MM.1S (cell line): Measurements from ENCODE around the gene DDX1.

Experiments used
- DNase-seq: peaks from one replicate; pipeline ENCODE4 v3.0.0-alpha.2; 2015
- H2AFZ ChIP-seq: fragments of 300-600 bp; sonication (generic); 2 replicates; pipeline ENCODE4 v1.6.0; 2016; ENCODE audit warnings: antibody characterized with exemption, low read length
- H3F3A ChIP-seq: fragments of 300-600 bp; sonication (generic); 2 replicates; pipeline ENCODE4 v1.6.1; 2016; ENCODE audit warnings: mild to moderate bottlenecking, antibody characterized with exemption, low read length, moderate library complexity, mixed read lengths; ENCODE audit not compliant: insufficient read depth
- H3K27ac ChIP-seq: fragments of 300-600 bp; sonication (generic); 2 replicates; pipeline ENCODE4 v1.5.1; 2016; ENCODE audit warnings: mild to moderate bottlenecking, low read length
- H3K27me3 ChIP-seq: fragments of 300-600 bp; sonication (generic); replicated peaks from 2 replicates; pipeline ENCODE4 v1.6.0; 2016; ENCODE audit warnings: low read length; ENCODE audit not compliant: insufficient read depth
- H3K36me3 ChIP-seq: fragments of 300-600 bp; sonication (generic); replicated peaks from 2 replicates; pipeline ENCODE4 v1.6.1; 2016; ENCODE audit warnings: mild to moderate bottlenecking, low read length, mixed read lengths; ENCODE audit not compliant: insufficient read depth
- H3K4me1 ChIP-seq: fragments of 300-600 bp; sonication (generic); 2 replicates; pipeline ENCODE4 v1.6.1; 2016; ENCODE audit warnings: low read length, mixed read lengths
- H3K4me2 ChIP-seq: fragments of 300-600 bp; sonication (generic); 2 replicates; pipeline ENCODE4 v1.6.0; 2016; ENCODE audit warnings: low read depth, low read length
- H3K4me3 ChIP-seq: fragments of 300-600 bp; sonication (generic); 2 replicates; pipeline ENCODE4 v1.5.1; 2016; ENCODE audit warnings: low read length, mixed read lengths
- H3K79me2 ChIP-seq: fragments of 300-600 bp; sonication (generic); 2 replicates; pipeline ENCODE4 v1.6.1; 2016; ENCODE audit warnings: mixed run types, low read length, mixed read lengths
- H3K9ac ChIP-seq: fragments of 300-600 bp; sonication (generic); 2 replicates; pipeline ENCODE4 v1.6.1; 2016; ENCODE audit warnings: low read length, mixed read lengths
- H3K9me2 ChIP-seq: fragments of 300-600 bp; sonication (generic); replicated peaks from 2 replicates; pipeline ENCODE4 v1.6.1; 2016; ENCODE audit warnings: mild to moderate bottlenecking, low read length, mixed read lengths; ENCODE audit not compliant: insufficient read depth
- H3K9me3 ChIP-seq: fragments of 300-600 bp; sonication (generic); replicated peaks from 2 replicates; pipeline ENCODE4 v1.6.1; 2016; ENCODE audit warnings: mild to moderate bottlenecking, low read length, mixed read lengths; ENCODE audit not compliant: insufficient read depth
- H4K20me1 ChIP-seq: fragments of 300-600 bp; sonication (generic); 2 replicates; pipeline ENCODE4 v1.6.1; 2016; ENCODE audit warnings: mild to moderate bottlenecking, low read length, moderate library complexity, mixed read lengths; ENCODE audit not compliant: insufficient read depth
- CTCF ChIP-seq: fragments of 300-600 bp; sonication (generic); IDR thresholded peaks from 2 replicates; pipeline ENCODE4 v1.5.1; 2016; ENCODE audit warnings: antibody characterized with exemption, low read length, mixed read lengths
- EZH2 ChIP-seq: fragments of 300-600 bp; sonication (generic); optimal IDR thresholded peaks from 2 replicates; pipeline ENCODE3; 2017; ENCODE audit warnings: low read depth, mild to moderate bottlenecking, antibody characterized with exemption, low read length, mixed read lengths
- EZH2phosphoT487 ChIP-seq: fragments of 300-600 bp; sonication (generic); IDR thresholded peaks from 2 replicates; pipeline ENCODE4 v1.6.1; 2018; ENCODE audit warnings: antibody characterized with exemption, low read length

DDX1 gene

GRCh38 chr2:15599994-15600393 is 8.3 kb downstream of the DDX1 start:
- Histone ChIP-seq H3K4me3 (no peak overlapping the region), H3K79me2 (peaks cover 5% of the 10 kb centered on the region), H3K9me3 (no peaks in the 10 kb centered on the region), H3K27me3 (no peaks in the 10 kb centered on the region), H3K4me2 (no peak overlapping the region), H3F3A (no peaks in the 10 kb centered on the region), H3K9ac (no peak overlapping the region), H3K9me2 (no peaks in the 10 kb centered on the region), H4K20me1 (no peaks in the 10 kb centered on the region), H3K4me1 (no peaks in the 10 kb centered on the region), H3K36me3 (peaks cover 36% of the 10 kb centered on the region; the same call in 1 of the 2 replicates), H3K27ac (no peak overlapping the region), H2AFZ (no peak overlapping the region)
- no peak for TF ChIP-seq EZH2
- TF ChIP-seq CTCF: no peak
- TF ChIP-seq EZH2phosphoT487: no peak
- no peak for DNase-seq

GRCh38 chr2:15601681-15602080 is 10.0 kb downstream of the DDX1 start:
- no peak for DNase-seq
- no peaks in the 10 kb centered on the region for H3K79me2 ChIP-seq
- H3K4me2 ChIP-seq: no peak overlapping the region
- H3K9me2 ChIP-seq: no peaks in the 10 kb centered on the region
- no peak for TF ChIP-seq CTCF
- no peak for TF ChIP-seq EZH2phosphoT487
- TF ChIP-seq EZH2: no peak
- H3K27me3 ChIP-seq: no peaks in the 10 kb centered on the region
- H3K9me3 ChIP-seq: no peaks in the 10 kb centered on the region
- no peak overlapping the region for H3K4me3 ChIP-seq
- peaks cover 39% of the 10 kb centered on the region; the same call in 1 of the 2 replicates for H3K36me3 ChIP-seq
- no peak overlapping the region for H2AFZ ChIP-seq
- no peak overlapping the region for H3K9ac ChIP-seq
- H4K20me1 ChIP-seq: no peaks in the 10 kb centered on the region
- no peaks in the 10 kb centered on the region for H3F3A ChIP-seq
- H3K4me1 ChIP-seq: no peaks in the 10 kb centered on the region
- H3K27ac ChIP-seq: no peak overlapping the region

GRCh38 chr2:15602393-15602792 is 10.7 kb downstream of the DDX1 start:
- no peaks in the 10 kb centered on the region for H3K79me2 ChIP-seq
- no peak for DNase-seq
- H3K4me1 ChIP-seq: no peaks in the 10 kb centered on the region
- peaks cover 38% of the 10 kb centered on the region; the same call in 1 of the 2 replicates for H3K36me3 ChIP-seq
- H4K20me1 ChIP-seq: no peaks in the 10 kb centered on the region
- no peaks in the 10 kb centered on the region for H3K9me3 ChIP-seq
- no peaks in the 10 kb centered on the region for H3K9me2 ChIP-seq
- no peak overlapping the region for H3K4me2 ChIP-seq
- H2AFZ ChIP-seq: no peak overlapping the region
- no peak overlapping the region for H3K9ac ChIP-seq
- H3F3A ChIP-seq: no peaks in the 10 kb centered on the region
- no peak overlapping the region for H3K4me3 ChIP-seq
- H3K27me3 ChIP-seq: no peaks in the 10 kb centered on the region
- H3K27ac ChIP-seq: no peak overlapping the region
- no peak for TF ChIP-seq CTCF
- no peak for TF ChIP-seq EZH2
- TF ChIP-seq EZH2phosphoT487: no peak
